HepG2 (cell line): ENCODE data around the gene PRR12. TPM values are rescaled to one million over a fixed set of nuclear protein-coding genes. Genes with fewer than 3 reads are reported as not detected.

ENCODE experiments used
- ATF1 ChIP-seq: IDR thresholded peaks from 2 replicates; pipeline ENCODE4 v1.6.1; 2016; ENCODE audit warnings: mild to moderate bottlenecking, control low read depth
- CENPX ChIP-seq: sonication (generic); formaldehyde crosslinking; IDR thresholded peaks from 2 replicates; pipeline ENCODE4 v1.9.0; 2021; ENCODE audit warnings: mild to moderate bottlenecking, missing genetic modification reagents, moderate library complexity
- ETV5 ChIP-seq: IDR thresholded peaks from 2 replicates; pipeline ENCODE4 v1.6.1; 2018; ENCODE audit warnings: missing biosample characterization, missing genetic modification reagents, inconsistent platforms, borderline replicate concordance
- FOXK1 ChIP-seq: sonication (generic); formaldehyde crosslinking; IDR thresholded peaks from 2 replicates; pipeline ENCODE4 v1.4.0; 2020; ENCODE audit warnings: low read depth, missing genetic modification reagents, borderline replicate concordance
- GMEB2 ChIP-seq: IDR thresholded peaks from 2 replicates; pipeline ENCODE4 v1.6.1; 2016; ENCODE audit warnings: missing biosample characterization, missing genetic modification reagents, low read depth
- KDM4B ChIP-seq: sonication (generic); formaldehyde crosslinking; IDR thresholded peaks from 2 replicates; pipeline ENCODE4 v1.4.0; 2020; ENCODE audit warnings: missing genetic modification reagents
- MATR3 ChIP-seq: sonication (generic); formaldehyde crosslinking; IDR thresholded peaks from 2 replicates; pipeline ENCODE4 v1.4.0; 2020; ENCODE audit warnings: missing genetic modification reagents
- MXD4 ChIP-seq: IDR thresholded peaks from 2 replicates; pipeline ENCODE4 v1.6.1; 2016; ENCODE audit warnings: mild to moderate bottlenecking, missing biosample characterization, missing genetic modification reagents
- PHF20 ChIP-seq: sonication (generic); formaldehyde crosslinking; IDR thresholded peaks from 2 replicates; pipeline ENCODE4 v1.5.0; 2020; ENCODE audit warnings: mild to moderate bottlenecking, missing genetic modification reagents
- REST ChIP-seq, 2 experiments: IDR thresholded peaks; 2 replicates each; pipeline ENCODE4 v1.6.1; 2011 to 2012; ENCODE audit warnings: low read length in 2 of 2, borderline replicate concordance in 1 of 2, low read depth in 1 of 2, mild to moderate bottlenecking in 1 of 2, moderate library complexity in 1 of 2
- SIN3A ChIP-seq: IDR thresholded peaks from 2 replicates; pipeline ENCODE4 v1.6.1; 2011; ENCODE audit warnings: low read depth, mild to moderate bottlenecking, control low read depth, low read length, borderline replicate concordance
- TARDBP ChIP-seq: sonication (generic); formaldehyde crosslinking; IDR thresholded peaks from 2 replicates; pipeline ENCODE4 v1.8.0; 2022; ENCODE audit warnings: mild to moderate bottlenecking, missing genetic modification reagents
- ZNF224 ChIP-seq: sonication (generic); formaldehyde crosslinking; IDR thresholded peaks from 2 replicates; pipeline ENCODE4 v1.5.0; 2020; ENCODE audit warnings: mild to moderate bottlenecking, missing genetic modification reagents
- ZNF280B ChIP-seq: sonication (generic); formaldehyde crosslinking; IDR thresholded peaks from 2 replicates; pipeline ENCODE4 v1.5.0; 2020; ENCODE audit warnings: missing genetic modification reagents, mild to moderate bottlenecking, borderline replicate concordance
- ZNF3 ChIP-seq: IDR thresholded peaks from 2 replicates; pipeline ENCODE4 v1.7.0; 2017; ENCODE audit warnings: inconsistent platforms
- ZNF543 ChIP-seq: sonication (generic); formaldehyde crosslinking; IDR thresholded peaks from 2 replicates; pipeline ENCODE4 v1.4.0; 2020; ENCODE audit warnings: mild to moderate bottlenecking, missing genetic modification reagents
- ZNF605 ChIP-seq: sonication (generic); formaldehyde crosslinking; IDR thresholded peaks from 2 replicates; pipeline ENCODE4 v1.8.0; 2022; ENCODE audit warnings: mild to moderate bottlenecking, missing genetic modification reagents
- ZNF687 ChIP-seq: sonication (generic); formaldehyde crosslinking; IDR thresholded peaks from 2 replicates; pipeline ENCODE4 v1.5.1; 2020; ENCODE audit warnings: mild to moderate bottlenecking, missing genetic modification reagents, moderate library complexity
- polyA plus RNA-seq, 8 experiments: library from polyadenylated mRNA; depleted of rRNA in 3 of 8; stranded (reverse) in 7 of 8; unstranded in 1 of 8; fragments of >200 nt; fragmentation: Illumina TruSeq in 4 of 8; extraction: Trizol in 4 of 8; gene quantifications; 2 replicates each; pipeline versions ENCODE4 v1.2.1 to v1.2.3, GENCODE V29; 2011 to 2016; ENCODE audit warnings: low read depth in 4 of 8, missing spikeins in 1 of 8, mixed read lengths in 1 of 8; ENCODE audit not compliant: insufficient read depth in 1 of 8
- total RNA-seq, 5 experiments: library from RNA; depleted of rRNA; stranded (reverse); fragments of >200 nt; fragmentation: Illumina TruSeq; extraction: Trizol; gene quantifications; 2 replicates each; pipeline ENCODE4 v1.2.3, GENCODE V29; 2016; ENCODE audit warnings: low read depth in 1 of 5

Gene PRR12
- total and polyA plus RNA-seq, 2 of the 13 experiments (the other 11 are each of a cell fraction or from before 2014, with no cell fraction given): 0.62 to 1.5 TPM

GRCh38 chr19:49672131-49672919 lies 81.3 kb downstream of the PRR12 start (continued):
- TF ChIP-seq ETV5 (CRISPR knock-in tag) (peak; percentile 50; the same call in 1 of the 2 replicates), ZNF3 (CRISPR knock-in tag) (0 out of 2 replicates have a peak, but pooled peaks have one; percentile 54), PHF20 (no peak; the same call in 1 of the 2 replicates), FOXK1 (CRISPR knock-in tag) (no peak; the same call in 1 of the 2 replicates), KDM4B (CRISPR knock-in tag) (peak; percentile 42; the same call in 1 of the 2 replicates), CENPX (CRISPR knock-in tag) (no peak), ZNF280B (CRISPR knock-in tag) (peak; percentile 86; the same call in 1 of the 2 replicates), ATF1 (CRISPR knock-in tag) (no peak), ZNF605 (CRISPR knock-in tag) (peak; percentile 35; the same call in 1 of the 2 replicates), SIN3A (no peak), MATR3 (CRISPR knock-in tag) (no peak), GMEB2 (no peak), REST (IDR thresholded peaks at IDR 0.05; ENCODE audit: borderline replicate concordance in 1 of 2, low read depth in 1 of 2, low read length in 2 of 2) (no peak), TARDBP (peak; percentile 44; the same call in 1 of the 2 replicates), ZNF543 (CRISPR knock-in tag) (peak; percentile 100), ZNF687 (CRISPR knock-in tag) (peak; percentile 92), MXD4 (CRISPR knock-in tag) (peak; percentile 77), ZNF224 (CRISPR knock-in tag) (no peak)
